DND-41 (cell line): ENCODE results near the gene MTG1.

Experiments used
- ATAC-seq: fragments of 200-7000 bp; cut with Tn5 transposase; 3 replicates; pipeline ENCODE4 v1.9.1; 2021; ENCODE audit warnings: low read depth; ENCODE audit not compliant: insufficient read depth
- DNase-seq: peaks from one replicate; pipeline ENCODE4 v3.0.0-alpha.2; 2020
- H2AFZ ChIP-seq: 2 replicates; pipeline ENCODE4 v1.6.0; 2012; ENCODE audit warnings: low read depth, low read length
- H3K27ac ChIP-seq: 2 replicates; pipeline ENCODE4 v1.5.1; 2012; ENCODE audit warnings: low read length, inconsistent platforms
- H3K27me3 ChIP-seq: fragments of 200-600 bp; sonication (generic); 2 replicates; pipeline ENCODE4 v1.6.0; 2012; ENCODE audit warnings: low read length, mild to moderate bottlenecking, inconsistent platforms; ENCODE audit not compliant: insufficient read depth, poor library complexity
- H3K36me3 ChIP-seq: 2 replicates; pipeline ENCODE4 v1.5.1; 2012; ENCODE audit warnings: low read length, inconsistent platforms; ENCODE audit not compliant: insufficient read depth
- H3K4me1 ChIP-seq: 2 replicates; pipeline ENCODE4 v1.5.1; 2012; ENCODE audit warnings: mild to moderate bottlenecking, low read length; ENCODE audit not compliant: insufficient read depth
- H3K4me2 ChIP-seq: 2 replicates; pipeline ENCODE4 v1.6.0; 2012; ENCODE audit warnings: mild to moderate bottlenecking, moderate library complexity, low read length, inconsistent platforms; ENCODE audit not compliant: insufficient read depth
- H3K4me3 ChIP-seq, 2 experiments: fragments of 200-600 bp in 1 of 2; shearing (Covaris generic) in 1 of 2; 2 replicates each; pipeline ENCODE4 v1.5.1; 2012 to 2016; ENCODE audit warnings: inconsistent platforms in 2 of 2, low read length in 2 of 2, mild to moderate bottlenecking in 2 of 2, low read depth in 1 of 2, moderate library complexity in 1 of 2
- H3K79me2 ChIP-seq: 2 replicates; pipeline ENCODE4 v1.6.0; 2012; ENCODE audit warnings: low read length, inconsistent platforms; ENCODE audit not compliant: insufficient read depth
- H3K9ac ChIP-seq: 2 replicates; pipeline ENCODE4 v1.6.0; 2012; ENCODE audit warnings: low read depth, mild to moderate bottlenecking, inconsistent platforms, low read length, moderate library complexity
- H3K9me3 ChIP-seq: 2 replicates; pipeline ENCODE4 v1.5.1; 2012; ENCODE audit warnings: low read length, moderate library complexity, mild to moderate bottlenecking, inconsistent platforms; ENCODE audit not compliant: insufficient read depth, severe bottlenecking
- H4K20me1 ChIP-seq: 2 replicates; pipeline ENCODE4 v1.6.0; 2012; ENCODE audit warnings: low read length; ENCODE audit not compliant: insufficient read depth
- CTCF ChIP-seq: IDR thresholded peaks from 2 replicates; pipeline ENCODE4 v1.5.1; 2012; ENCODE audit warnings: borderline replicate concordance, low read length, moderate library complexity, mild to moderate bottlenecking; ENCODE audit not compliant: poor library complexity, severe bottlenecking; ENCODE audit errors: extremely low read depth
- EZH2 ChIP-seq: IDR thresholded peaks from 3 replicates; pipeline ENCODE4 v1.6.1; 2012; ENCODE audit warnings: borderline replicate concordance, low read depth, mild to moderate bottlenecking, moderate library complexity, low read length, inconsistent platforms; ENCODE audit not compliant: severe bottlenecking

MTG1 gene

GRCh38 chr10:133394801-133395221, 854 bp downstream of the MTG1 start:
- peaks cover 56% of the 10 kb centered on the region for H3K79me2 ChIP-seq

GRCh38 chr10:133396035-133396624, 2.2 kb downstream of the MTG1 start:
- Histone ChIP-seq H3K4me1 (peaks cover 23% of the 10 kb centered on the region), H3K9ac (0 out of 2 replicates have a peak overlapping the region, but pooled peaks have one; percentile 99), H3K4me3 (0 out of 4 replicates have a peak overlapping the region, but pooled peaks of 1 of the 2 experiments have one; percentile 98), H3K9me3 (no peaks in the 10 kb centered on the region), H3K4me2 (peak overlapping the region; percentile 94; the same call in 1 of the 2 replicates), H2AFZ (no peak overlapping the region), H3K27me3 (no peaks in the 10 kb centered on the region), H3K36me3 (peaks cover 57% of the 10 kb centered on the region), H4K20me1 (peaks cover 25% of the 10 kb centered on the region), H3K27ac (no peak overlapping the region), H3K79me2 (peaks cover 64% of the 10 kb centered on the region)
- DNase-seq (no peak), ATAC-seq (no peak)
- no peak for TF ChIP-seq EZH2
- no peak for TF ChIP-seq CTCF

More at GRCh38 chr10:133394801-133395221, 854 bp downstream of the MTG1 start:
- TF ChIP-seq EZH2 (no peak), CTCF (no peak)
- H3K9me3 ChIP-seq: no peaks in the 10 kb centered on the region
- ATAC-seq (no peak), DNase-seq (no peak)
- H3K9ac ChIP-seq: peak overlapping the region; percentile 99
- peak overlapping the region; percentile 96; the same call in 1 of the 2 replicates for H2AFZ ChIP-seq
- peak overlapping the region; percentile 94 for H3K4me2 ChIP-seq
- peak overlapping the region; percentile 95 for H3K27ac ChIP-seq
- peaks cover 23% of the 10 kb centered on the region for H3K4me1 ChIP-seq
- no peaks in the 10 kb centered on the region for H3K27me3 ChIP-seq
- H3K4me3 ChIP-seq: peak overlapping the region; percentile 98
- peaks cover 25% of the 10 kb centered on the region for H4K20me1 ChIP-seq
- H3K36me3 ChIP-seq: peaks cover 43% of the 10 kb centered on the region

GRCh38 chr10:133397938-133398337, 4.0 kb downstream of the MTG1 start:
- Histone ChIP-seq H3K27ac (no peak overlapping the region), H3K4me1 (peaks cover 23% of the 10 kb centered on the region), H3K9me3 (no peaks in the 10 kb centered on the region), H3K36me3 (peaks cover 74% of the 10 kb centered on the region), H3K79me2 (peaks cover 68% of the 10 kb centered on the region), H3K4me2 (no peak overlapping the region), H3K4me3 (no peak overlapping the region), H3K27me3 (no peaks in the 10 kb centered on the region), H4K20me1 (peaks cover 29% of the 10 kb centered on the region), H3K9ac (no peak overlapping the region), H2AFZ (no peak overlapping the region)
- DNase-seq (no peak), ATAC-seq (no peak)
- no peak for TF ChIP-seq CTCF
